H1 (cell line): ENCODE results near the gene F2. TPM values are rescaled to one million over a fixed set of nuclear protein-coding genes. Genes with fewer than 3 reads are reported as not detected.

Source experiments
- CTCF ChIA-PET: fragments of 300-600 bp; sonication (Branson Sonifier 250); formaldehyde crosslinking; loops from one replicate; lab custom pipeline; 2021; ENCODE audit not compliant: partially characterized antibody; lab: Charles Lee
- POLR2A ChIA-PET: fragments of 300-600 bp; sonication (Branson Sonifier 250); formaldehyde crosslinking; loops from one replicate; lab custom pipeline; 2021; ENCODE audit warnings: inconsistent platforms; ENCODE audit not compliant: partially characterized antibody; lab: Charles Lee
- DNase-seq, 2 experiments: peaks; one replicate each; pipeline versions ENCODE4 v3.0.0 to v3.0.0-alpha.2; 2010 to 2022; ENCODE audit warnings: low spot score in 2 of 2, low read depth in 1 of 2, mixed read lengths in 1 of 2
- FAIRE-seq: peaks from 2 replicates; lab custom pipeline; 2011; peaks lifted over from hg19 to GRCh38; lab: Jason Lieb, UNC
- H2AFZ ChIP-seq: 2 replicates; pipeline ENCODE4 v1.8.1; 2012; ENCODE audit warnings: low read length, inconsistent platforms
- H2AK5ac ChIP-seq: 2 replicates; pipeline ENCODE4 v1.6.1; 2013; ENCODE audit warnings: low read depth, low read length
- H2BK120ac ChIP-seq: replicated peaks from 2 replicates; pipeline ENCODE3; 2013; ENCODE audit warnings: low read depth, low read length, inconsistent platforms
- H2BK12ac ChIP-seq: 2 replicates; pipeline ENCODE4 v1.6.1; 2013; ENCODE audit warnings: low read depth, low read length
- H2BK15ac ChIP-seq: 2 replicates; pipeline ENCODE4 v1.6.1; 2013; ENCODE audit warnings: low read length
- H2BK20ac ChIP-seq: 2 replicates; pipeline ENCODE4 v1.6.1; 2013; ENCODE audit warnings: low read length
- H2BK5ac ChIP-seq: 2 replicates; pipeline ENCODE4 v1.6.1; 2013; ENCODE audit warnings: low read depth, low read length
- H3K14ac ChIP-seq: 2 replicates; pipeline ENCODE4 v1.6.1; 2013; ENCODE audit warnings: inconsistent platforms; ENCODE audit not compliant: insufficient read length
- H3K18ac ChIP-seq: 2 replicates; pipeline ENCODE4 v1.6.1; 2013; ENCODE audit warnings: low read length; ENCODE audit errors: extremely low read depth
- H3K23ac ChIP-seq: 2 replicates; pipeline ENCODE4 v1.6.1; 2013; ENCODE audit warnings: inconsistent platforms; ENCODE audit not compliant: insufficient read length
- H3K23me2 ChIP-seq: 2 replicates; pipeline ENCODE4 v1.6.1; 2013; ENCODE audit warnings: low read depth, low read length
- H3K27ac ChIP-seq: 2 replicates; pipeline ENCODE4 v1.6.1; 2011; ENCODE audit warnings: low read depth, low read length, inconsistent platforms
- H3K27me3 ChIP-seq, 4 experiments: replicated peaks in 1 of 4; 1 replicate in 1 of 4; 2 replicates in 3 of 4; pipeline versions ENCODE4 v1.6.1 to v1.8.1; 2011 to 2013; ENCODE audit warnings: low read length in 3 of 4, mild to moderate bottlenecking in 3 of 4, inconsistent platforms in 2 of 4, mixed read lengths in 2 of 4, moderate library complexity in 1 of 4; ENCODE audit not compliant: control insufficient read depth in 3 of 4, insufficient read depth in 3 of 4; ENCODE audit errors: extremely low read depth in 1 of 4
- H3K36me3 ChIP-seq, 4 experiments: 2 replicates each; pipeline versions ENCODE4 v1.6.1 to v1.8.1; 2011 to 2013; ENCODE audit warnings: mild to moderate bottlenecking in 4 of 4, low read length in 3 of 4, moderate library complexity in 2 of 4, control low read depth in 1 of 4, inconsistent platforms in 1 of 4; ENCODE audit not compliant: insufficient read depth in 4 of 4, control insufficient read depth in 2 of 4
- H3K4ac ChIP-seq: replicated peaks from 2 replicates; pipeline ENCODE3; 2013; ENCODE audit warnings: low read length, low read depth, mixed read lengths, inconsistent platforms; ENCODE audit not compliant: insufficient read length
- H3K4me1 ChIP-seq, 4 experiments: replicated peaks in 1 of 4; 1 replicate in 1 of 4; 2 replicates in 3 of 4; pipeline versions ENCODE4 v1.6.1 to v1.8.1; 2011 to 2013; ENCODE audit warnings: low read length in 3 of 4, inconsistent platforms in 2 of 4, mixed read lengths in 1 of 4; ENCODE audit not compliant: insufficient read depth in 4 of 4, control insufficient read depth in 3 of 4
- H3K4me2 ChIP-seq, 2 experiments: 2 replicates each; pipeline versions ENCODE4 v1.6.1 to v1.8.1; 2011 to 2013; ENCODE audit warnings: low read depth in 2 of 2, low read length in 2 of 2, control low read depth in 1 of 2, inconsistent platforms in 1 of 2, mild to moderate bottlenecking in 1 of 2; ENCODE audit not compliant: insufficient read depth in 1 of 2
- H3K4me3 ChIP-seq, 4 experiments: fragments of 200-600, 300-600 bp in 1 of 4; sonication (generic), shearing (Covaris generic), sonication (Bioruptor Twin) in 1 of 4; 2 replicates each; pipeline versions ENCODE4 v1.5.1 to v1.8.1; 2011 to 2016; ENCODE audit warnings: low read length in 4 of 4, low read depth in 3 of 4, control low read depth in 2 of 4, inconsistent platforms in 2 of 4, mild to moderate bottlenecking in 2 of 4, mixed read lengths in 1 of 4, moderate library complexity in 1 of 4; ENCODE audit not compliant: insufficient read depth in 2 of 4; ENCODE audit errors: extremely low read depth in 1 of 4
- H3K56ac ChIP-seq: replicated peaks from 2 replicates; pipeline ENCODE3; 2013; ENCODE audit warnings: low read depth, mild to moderate bottlenecking, mixed read lengths, low read length, inconsistent platforms; ENCODE audit not compliant: insufficient read length
- H3K79me1 ChIP-seq: 2 replicates; pipeline ENCODE4 v1.6.1; 2013; ENCODE audit warnings: low read depth, low read length, control low read depth
- H3K79me2 ChIP-seq, 2 experiments: 2 replicates each; pipeline versions ENCODE4 v1.6.1 to v1.8.1; 2012 to 2013; ENCODE audit warnings: low read length in 2 of 2, mild to moderate bottlenecking in 2 of 2, inconsistent platforms in 1 of 2; ENCODE audit not compliant: insufficient read depth in 2 of 2, control insufficient read depth in 1 of 2
- H3K9ac ChIP-seq, 4 experiments: replicated peaks in 1 of 4; 1 replicate in 1 of 4; 2 replicates in 3 of 4; pipeline versions ENCODE4 v1.6.1 to v1.8.1; 2011 to 2013; ENCODE audit warnings: low read depth in 3 of 4, low read length in 3 of 4, control low read depth in 2 of 4, mild to moderate bottlenecking in 2 of 4, moderate library complexity in 2 of 4, inconsistent platforms in 1 of 4; ENCODE audit errors: extremely low read depth in 1 of 4
- H3K9me3 ChIP-seq, 2 experiments: 2 replicates each; pipeline versions ENCODE4 v1.6.1 to v1.8.1; 2012 to 2013; ENCODE audit warnings: mild to moderate bottlenecking in 2 of 2, moderate library complexity in 2 of 2, control low read depth in 1 of 2, inconsistent platforms in 1 of 2, low read depth in 1 of 2, low read length in 1 of 2, mixed read lengths in 1 of 2; ENCODE audit not compliant: insufficient read depth in 2 of 2
- H4K20me1 ChIP-seq, 2 experiments: replicated peaks in 1 of 2; 2 replicates each; pipeline versions ENCODE3 to v1.8.1; 2011 to 2013; ENCODE audit warnings: inconsistent platforms in 2 of 2, low read length in 2 of 2, mild to moderate bottlenecking in 1 of 2; ENCODE audit not compliant: insufficient read depth in 2 of 2, control insufficient read depth in 1 of 2
- H4K5ac ChIP-seq: 2 replicates; pipeline ENCODE4 v1.6.1; 2013; ENCODE audit warnings: low read length, low read depth, mixed read lengths, inconsistent platforms; ENCODE audit not compliant: insufficient read length
- H4K8ac ChIP-seq: 2 replicates; pipeline ENCODE4 v1.8.0; 2013; ENCODE audit warnings: mild to moderate bottlenecking, moderate library complexity, low read length, inconsistent platforms; ENCODE audit not compliant: insufficient read depth; ENCODE audit errors: extremely low read depth
- H4K91ac ChIP-seq: replicated peaks from 2 replicates; pipeline ENCODE3; 2013; ENCODE audit warnings: low read length, mixed read lengths, inconsistent platforms; ENCODE audit not compliant: insufficient read length
- POLR2A ChIP-seq, 2 experiments: IDR thresholded peaks; 1 replicate in 1 of 2; 2 replicates in 1 of 2; pipeline ENCODE4 v1.6.1; 2011; ENCODE audit warnings: low read depth in 2 of 2, low read length in 2 of 2, mild to moderate bottlenecking in 2 of 2; ENCODE audit errors: control extremely low read depth in 1 of 2
- SIN3A ChIP-seq, 2 experiments: IDR thresholded peaks in 1 of 2; conservative IDR thresholded peaks in 1 of 2; 2 replicates each; pipeline ENCODE4 v1.6.1; 2011 to 2012; ENCODE audit warnings: low read length in 2 of 2, improper control_type of control experiment in 1 of 2, low read depth in 1 of 2, mild to moderate bottlenecking in 1 of 2
- SP1 ChIP-seq: IDR thresholded peaks from 2 replicates; pipeline ENCODE4 v1.6.1; 2011; ENCODE audit warnings: low read depth, low read length
- WGBS, 2 experiments: shearing (Covaris generic) in 1 of 2; methylation state at CpG; one replicate each; pipeline versions ENCODE4 v1.1.6 to v1.1.7; 2013 to 2015; ENCODE audit warnings: low lambda C conversion rate in 2 of 2, mixed read lengths in 2 of 2, inconsistent platforms in 1 of 2, low coverage in 1 of 2, missing lambda C conversion rate in 1 of 2; ENCODE audit not compliant: insufficient replicate concordance in 2 of 2, insufficient coverage in 1 of 2, insufficient read length in 1 of 2; ENCODE audit errors: extremely low coverage in 1 of 2, missing lambda C conversion rate in 1 of 2; 5-methylcytosine and 5-hydroxymethylcytosine counted together
- polyA plus RNA-seq, 7 experiments: library from polyadenylated mRNA; depleted of rRNA in 3 of 7; stranded (reverse) in 5 of 7; unstranded in 2 of 7; fragments of >200 nt in 5 of 7; fragments of 200-250 nt in 2 of 7; gene quantifications; 1 replicate in 5 of 7; 2 replicates in 1 of 7; 4 replicates in 1 of 7; pipeline versions ENCODE4 v1.2.1 to v1.2.3, GENCODE V29; 2011 to 2013; ENCODE audit warnings: missing spikeins in 2 of 7, mixed read lengths in 2 of 7
- total RNA-seq: library from RNA; stranded (reverse); fragmentation: NEBNext Ultra II Directional; extraction: Animal tissue kit (Norgen Biotek cat#: 25700); gene quantifications from 2 replicates; pipeline ENCODE4 v1.2.1, GENCODE V29; 2021

Gene F2
- total and polyA plus RNA-seq, 2 of the 8 experiments (the other 6 are each of a cell fraction or from before 2014, with no cell fraction given) = 0.11 TPM; not detected in 1

GRCh38 chr11:46738887-46739286 is 19.9 kb downstream of the F2 start:
- Histone ChIP-seq H3K4me2 (no peak overlapping the region), H3K14ac (no peak overlapping the region), H3K27me3 (no peaks in the 10 kb centered on the region), H4K8ac (no peak overlapping the region), H3K79me1 (no peaks in the 10 kb centered on the region), H3K9ac (no peak overlapping the region), H3K23ac (no peak overlapping the region), H4K91ac (no peak overlapping the region), H3K79me2 (no peaks in the 10 kb centered on the region), H3K4me1 (peaks cover 0 to 3% (median 0%) of the 10 kb centered on the region in 4 experiments; a peak in 1 of 7 replicates), H2BK120ac (no peak overlapping the region), H3K56ac (no peak overlapping the region), H3K9me3 (no peaks in the 10 kb centered on the region), H4K5ac (no peak overlapping the region), H2AFZ (no peak overlapping the region), H2BK12ac (no peak overlapping the region), H3K4ac (no peak overlapping the region), H2BK15ac (no peak overlapping the region), H3K36me3 (peaks cover under 1 to 28% (median 26%) of the 10 kb centered on the region in 4 experiments), H3K27ac (no peak overlapping the region), H3K23me2 (no peaks in the 10 kb centered on the region), H4K20me1 (no peaks in the 10 kb centered on the region), H2BK5ac (no peak overlapping the region), H3K18ac (no peak overlapping the region), H2AK5ac (no peak overlapping the region), H3K4me3 (no peak overlapping the region), H2BK20ac (no peak overlapping the region)
- FAIRE-seq = no peak
- no peak for DNase-seq
- WGBS, 2 experiments = 80% methylated on average over 6 of the region's 6 CpGs; no CpG with 5 or more reads in 1 of the 2 experiments
- CTCF ChIA-PET = interaction anchor here (0.6 to 1.7 kb wide), 5 partner anchors 11 to 338 kb away, joined by 3 to 5 read pairs (median 3); no protein-coding TSS in a partner anchor
- TF ChIP-seq SIN3A (conservative IDR thresholded peaks at IDR 0.05 in 1 of 2, IDR thresholded peaks at IDR 0.05 in 1 of 2; ENCODE audit: low read depth in 1 of 2, low read length in 2 of 2) (0 out of 4 replicates have a peak, but pooled peaks of 1 of the 2 experiments have one; percentile 43), SP1 (no peak), POLR2A (IDR thresholded peaks at IDR 0.05; ENCODE audit: control extremely low read depth in 1 of 2, low read depth in 2 of 2, low read length in 2 of 2) (0 out of 3 replicates have a peak, but pooled peaks of 1 of the 2 experiments have one; percentile 11)
- POLR2A ChIA-PET = interaction anchor here (0.9 to 1.2 kb wide), 3 partner anchors 13 to 18 kb away, joined by 3 to 4 read pairs (median 3); no protein-coding TSS in a partner anchor
